T-cell (primary cell): ENCODE data around the gene GPR158. TPM values are rescaled to one million over a fixed set of nuclear protein-coding genes. Genes with fewer than 3 reads are reported as not detected.

Experiments used
- ATAC-seq, 4 experiments: fragments of 200-7000 bp in 3 of 4; fragments of 150-1000 bp in 1 of 4; cut with Tn5 transposase; replicated peaks in 1 of 4; 1 replicate in 3 of 4; 2 replicates in 1 of 4; pipeline ENCODE4 v1.10.0; 2021; ENCODE audit warnings: moderate library complexity in 3 of 4, mild to moderate bottlenecking in 2 of 4, moderate number of reproducible peaks in 1 of 4
- CTCF ChIA-PET, 2 donors: fragments of 300-600 bp; sonication (Branson Sonifier 250); formaldehyde crosslinking; loops; one replicate each; lab custom pipeline; 2022; ENCODE audit warnings: antibody characterized with exemption in 2 of 2; lab: Charles Lee
- POLR2A ChIA-PET, 2 donors: fragments of 300-600 bp; sonication (Branson Sonifier 250); formaldehyde crosslinking; loops; one replicate each; lab custom pipeline; 2022; ENCODE audit warnings: antibody characterized with exemption in 2 of 2; lab: Charles Lee
- DNase-seq, 35 experiments: peaks; one replicate each; pipeline versions ENCODE4 v3.0.0 to v3.0.0-alpha.2; 2013 to 2023
- H3K27ac ChIP-seq: one replicate; pipeline ENCODE4 v1.5.1; 2013; ENCODE audit warnings: low read length
- H3K27me3 ChIP-seq, 2 experiments: replicated peaks in 1 of 2; 1 replicate in 1 of 2; 2 replicates in 1 of 2; pipeline versions ENCODE4 v1.6.1 to v1.7.0; 2013; ENCODE audit warnings: low read length in 1 of 2, mixed read lengths in 1 of 2; ENCODE audit not compliant: control insufficient read depth in 2 of 2, insufficient read depth in 2 of 2; ENCODE audit errors: extremely low read depth in 1 of 2
- H3K36me3 ChIP-seq, 2 donors: 1 replicate in 1 of 2; 2 replicates in 1 of 2; pipeline versions ENCODE4 v1.6.1 to v1.7.0; 2013; ENCODE audit warnings: low read length in 1 of 2; ENCODE audit not compliant: control insufficient read depth in 2 of 2, insufficient read depth in 1 of 2; ENCODE audit errors: extremely low read depth in 1 of 2
- H3K4me1 ChIP-seq, 2 experiments: 1 replicate in 1 of 2; 2 replicates in 1 of 2; pipeline versions ENCODE4 v1.6.1 to v1.7.0; 2013; ENCODE audit warnings: low read length in 2 of 2, mixed read lengths in 1 of 2; ENCODE audit not compliant: insufficient read depth in 2 of 2, control insufficient read depth in 1 of 2; ENCODE audit errors: extremely low read depth in 1 of 2
- H3K4me3 ChIP-seq, 2 donors: 1 replicate in 1 of 2; 2 replicates in 1 of 2; pipeline versions ENCODE4 v1.5.1 to v1.7.0; 2013; ENCODE audit warnings: mild to moderate bottlenecking in 2 of 2, low read length in 1 of 2, moderate library complexity in 1 of 2; ENCODE audit not compliant: control insufficient read depth in 1 of 2; ENCODE audit errors: extremely low read depth in 1 of 2
- H3K9me3 ChIP-seq: 2 replicates; pipeline ENCODE4 v1.7.0; 2013
- H3K27ac Mint-ChIP-seq, 2 donors: one replicate each; pipeline ENCODE4 v1.8.0; 2020 to 2021; ENCODE audit warnings: mild to moderate bottlenecking in 2 of 2, mixed read lengths in 2 of 2
- H3K27me3 Mint-ChIP-seq, 2 donors: one replicate each; pipeline ENCODE4 v1.8.0; 2021 to 2022; ENCODE audit warnings: mixed read lengths in 2 of 2
- H3K36me3 Mint-ChIP-seq: one replicate; pipeline ENCODE4 v1.8.0; 2021; ENCODE audit warnings: mixed read lengths
- H3K4me1 Mint-ChIP-seq, 3 donors: one replicate each; pipeline ENCODE4 v1.8.0; 2020 to 2022; ENCODE audit warnings: mixed read lengths in 3 of 3, mild to moderate bottlenecking in 1 of 3
- H3K4me3 Mint-ChIP-seq, 3 donors: one replicate each; pipeline ENCODE4 v1.8.0; 2020 to 2022; ENCODE audit warnings: mild to moderate bottlenecking in 3 of 3, mixed read lengths in 3 of 3, moderate library complexity in 3 of 3
- H3K9me3 Mint-ChIP-seq, 3 donors: one replicate each; pipeline ENCODE4 v1.8.0; 2020 to 2022; ENCODE audit warnings: mixed read lengths in 3 of 3
- whole genome bisulfite sequencing: methylation state at CpG from one replicate; pipeline ENCODE4 v1.1.5; 2013; ENCODE audit warnings: missing lambda C conversion rate; ENCODE audit not compliant: insufficient coverage; 5-methylcytosine and 5-hydroxymethylcytosine counted together
- total RNA-seq, 35 experiments: library from RNA in 6 of 35; stranded (reverse) in 6 of 35; fragments of 120-200 nt in 1 of 35; gene quantifications; one replicate each; pipeline versions ENCODE4 v1.2.1 to v1.2.4 and lab custom pipeline; 2013 to 2026

The GPR158 gene
- total RNA-seq (not detected), total RNA-seq (lab: John Stamatoyannopoulos, UW) (0 to 0.09 (median 0) reads per million in 29 experiments)
- total RNA-seq (2013) = not detected

- no peaks in the 10 kb centered on the region for H3K9me3 ChIP-seq
- Mint-ChIP-seq H3K9me3 (peaks cover 0 to 5% (median 4%) of the 10 kb centered on the region in 3 donors), H3K36me3 (peaks cover 4% of the 10 kb centered on the region), H3K27ac (no peak within 1 kb of the TSS), H3K4me3 (peak within 1 kb of the TSS in 2 of 3 donors; percentile 6 to 47), H3K4me1 (peaks cover 5 to 14% (median 9%) of the 10 kb centered on the region in 3 donors), H3K27me3 (peaks cover 44 to 63% of the 10 kb centered on the region in 2 donors)
- H3K4me1 ChIP-seq = peaks cover 0 to 9% of the 10 kb centered on the region in 2 experiments
- WGBS = 8% methylated on average over 81 of the region's 83 CpGs
- H3K27ac ChIP-seq = no peak within 1 kb of the TSS
- ATAC-seq (peak in 3 of 4 experiments; percentile 48 to 67 (median 61)), DNase-seq (peak in 34 of 35 experiments; percentile 3 to 62 (median 37))
- H3K4me3 ChIP-seq = peak within 1 kb of the TSS in 1 of 2 donors; percentile 58
- peaks cover 11 to 27% of the 10 kb centered on the region in 2 experiments for H3K27me3 ChIP-seq
- ChIA-PET CTCF (no interaction called here), POLR2A (no interaction called here)
- H3K36me3 ChIP-seq = no peaks in the 10 kb centered on the region
Measured at GRCh38 chr10:25174461-25175230, at the start of gene GPR158. GPR158 (plus strand) TSS chr10:25175001; CDS start chr10:25175421, 420 bp downstream.

GRCh38 chr10:25125201-25125611 is 49.6 kb upstream of the GPR158 start:
- Histone ChIP-seq H3K36me3 (no peaks in the 10 kb centered on the region), H3K27ac (no peak overlapping the region), H3K9me3 (no peaks in the 10 kb centered on the region), H3K4me1 (no peaks in the 10 kb centered on the region), H3K27me3 (peaks cover 0 to 5% of the 10 kb centered on the region in 2 experiments), H3K4me3 (no peak overlapping the region)
- no peak overlapping the region for H3K4me3 Mint-ChIP-seq
- H3K4me1 Mint-ChIP-seq = no peaks in the 10 kb centered on the region
- DNase-seq = no peak
- H3K36me3 Mint-ChIP-seq = no peaks in the 10 kb centered on the region
- ChIA-PET POLR2A (no interaction called here), CTCF (no interaction called here)
- WGBS = 40% methylated on average over 2 of the region's 7 CpGs
- ATAC-seq = no peak
- H3K9me3 Mint-ChIP-seq = peaks cover 0 to 7% (median 0%) of the 10 kb centered on the region in 3 donors
- no peak overlapping the region for H3K27ac Mint-ChIP-seq
- peaks cover 6 to 17% of the 10 kb centered on the region in 2 donors for H3K27me3 Mint-ChIP-seq

- DNase-seq = no peak
- POLR2A ChIA-PET = no interaction called here
- no peak overlapping the region for H3K4me3 Mint-ChIP-seq
- Histone ChIP-seq H3K4me3 (no peak overlapping the region), H3K4me1 (no peaks in the 10 kb centered on the region), H3K27ac (no peak overlapping the region), H3K27me3 (peaks cover 0 to 5% of the 10 kb centered on the region in 2 experiments), H3K36me3 (no peaks in the 10 kb centered on the region), H3K9me3 (no peaks in the 10 kb centered on the region)
- H3K27ac Mint-ChIP-seq = no peak overlapping the region
- H3K9me3 Mint-ChIP-seq = peaks cover 4 to 10% (median 8%) of the 10 kb centered on the region in 3 donors
- no peak for ATAC-seq
- no CpG with 5 or more reads among the region's 4 CpGs for WGBS
- CTCF ChIA-PET = no interaction called here
- no peaks in the 10 kb centered on the region for H3K4me1 Mint-ChIP-seq
- H3K36me3 Mint-ChIP-seq = no peaks in the 10 kb centered on the region
- peaks cover 6 to 18% of the 10 kb centered on the region in 2 donors for H3K27me3 Mint-ChIP-seq
Measured at GRCh38 chr10:25129592-25129991, 45.2 kb upstream of the GPR158 start.

GRCh38 chr10:25130906-25131305 is 43.9 kb upstream of the GPR158 start:
- ChIA-PET POLR2A (no interaction called here), CTCF (no interaction called here)
- Histone ChIP-seq H3K27ac (no peak overlapping the region), H3K4me3 (no peak overlapping the region), H3K4me1 (no peaks in the 10 kb centered on the region), H3K36me3 (no peaks in the 10 kb centered on the region), H3K9me3 (no peaks in the 10 kb centered on the region), H3K27me3 (no peaks in the 10 kb centered on the region)
- ATAC-seq = no peak
- 83% methylated on average over 3 of the region's 4 CpGs for WGBS
- Mint-ChIP-seq H3K9me3 (peaks cover 4 to 10% (median 8%) of the 10 kb centered on the region in 3 donors), H3K4me3 (no peak overlapping the region), H3K36me3 (no peaks in the 10 kb centered on the region), H3K4me1 (no peaks in the 10 kb centered on the region), H3K27me3 (peaks cover 3 to 18% of the 10 kb centered on the region in 2 donors), H3K27ac (no peak overlapping the region)
- DNase-seq = no peak

- Mint-ChIP-seq H3K36me3 (no peaks in the 10 kb centered on the region), H3K27ac (no peak overlapping the region), H3K27me3 (peaks cover 0 to 9% of the 10 kb centered on the region in 2 donors), H3K4me3 (no peak overlapping the region), H3K9me3 (peaks cover 7 to 12% (median 8%) of the 10 kb centered on the region in 3 donors), H3K4me1 (no peaks in the 10 kb centered on the region)
- DNase-seq = no peak
- WGBS = 76% methylated on average over 10 of the region's 12 CpGs
- Histone ChIP-seq H3K9me3 (no peaks in the 10 kb centered on the region), H3K36me3 (no peaks in the 10 kb centered on the region), H3K27me3 (no peaks in the 10 kb centered on the region), H3K27ac (no peak overlapping the region), H3K4me3 (no peak overlapping the region), H3K4me1 (no peaks in the 10 kb centered on the region)
- ATAC-seq = no peak
- ChIA-PET CTCF (no interaction called here), POLR2A (no interaction called here)
Measured at GRCh38 chr10:25142116-25142864, 32.5 kb upstream of the GPR158 start.

GRCh38 chr10:25157650-25158049 is 17.2 kb upstream of the GPR158 start:
- no peaks in the 10 kb centered on the region for H3K36me3 Mint-ChIP-seq
- no peaks in the 10 kb centered on the region for H3K27me3 ChIP-seq
- ChIA-PET CTCF (interaction anchor here in 1 of 2 donors (0.7 kb wide), 1 partner anchor 521 kb away, joined by 4 read pairs; no protein-coding TSS in a partner anchor), POLR2A (no interaction called here)
- no peaks in the 10 kb centered on the region for H3K4me1 ChIP-seq
- no peaks in the 10 kb centered on the region for H3K4me1 Mint-ChIP-seq
- ATAC-seq = no peak
- no peak for DNase-seq
- H3K27ac Mint-ChIP-seq = no peak overlapping the region
- H3K27ac ChIP-seq = no peak overlapping the region
- peaks cover 0 to 7% of the 10 kb centered on the region in 2 donors for H3K27me3 Mint-ChIP-seq
- H3K36me3 ChIP-seq = no peaks in the 10 kb centered on the region
- no peak overlapping the region for H3K4me3 Mint-ChIP-seq
- H3K9me3 ChIP-seq = no peaks in the 10 kb centered on the region
- no peak overlapping the region for H3K4me3 ChIP-seq
- peaks cover 7 to 12% (median 8%) of the 10 kb centered on the region in 3 donors for H3K9me3 Mint-ChIP-seq
- 60% methylated on average over 3 of the region's 3 CpGs for WGBS
